GM21515 (cell line): ENCODE results near the gene USP48.

Experiments used
- ATAC-seq: cut with Tn5 transposase; IDR thresholded peaks from one replicate; pipeline ENCODE4 v1.9.1; 2021; ENCODE audit not compliant: unreplicated experiment

The USP48 gene

GRCh38 chr1:21749859-21750468 lies 33.0 kb downstream of the USP48 start:
- ATAC-seq = no peak

GRCh38 chr1:21749109-21749508 lies 33.8 kb downstream of the USP48 start:
- no peak for ATAC-seq

GRCh38 chr1:21743476-21743875 lies 39.5 kb downstream of the USP48 start:
- ATAC-seq = no peak

GRCh38 chr1:21742578-21742977 lies 40.4 kb downstream of the USP48 start:
- ATAC-seq = no peak

GRCh38 chr1:21741206-21741605 lies 41.7 kb downstream of the USP48 start:
- ATAC-seq = no peak

GRCh38 chr1:21736876-21737275 lies 46.1 kb downstream of the USP48 start:
- ATAC-seq = no peak

GRCh38 chr1:21736011-21736410 lies 46.9 kb downstream of the USP48 start:
- no peak for ATAC-seq

- ATAC-seq = no peak
Measured at GRCh38 chr1:21734526-21734925, 48.4 kb downstream of the USP48 start.

- no peak for ATAC-seq
Measured at GRCh38 chr1:21732664-21733063, 50.3 kb downstream of the USP48 start.

GRCh38 chr1:21725748-21726392 lies 57.1 kb downstream of the USP48 start:
- ATAC-seq = no peak

- no peak for ATAC-seq
Measured at GRCh38 chr1:21724570-21724969, 58.4 kb downstream of the USP48 start.

GRCh38 chr1:21724098-21724497 lies 58.9 kb downstream of the USP48 start:
- no peak for ATAC-seq

GRCh38 chr1:21721295-21721985 lies 61.5 kb downstream of the USP48 start:
- no peak for ATAC-seq

- no peak for ATAC-seq
Measured at GRCh38 chr1:21716169-21716568, 66.8 kb downstream of the USP48 start.

- ATAC-seq = no peak
Measured at GRCh38 chr1:21707891-21708290, 75.1 kb downstream of the USP48 start.

GRCh38 chr1:21707086-21707840 lies 75.7 kb downstream of the USP48 start:
- ATAC-seq = no peak

GRCh38 chr1:21706151-21706835 lies 76.7 kb downstream of the USP48 start:
- no peak for ATAC-seq

- ATAC-seq = no peak
Measured at GRCh38 chr1:21705303-21705980, 77.5 kb downstream of the USP48 start.

GRCh38 chr1:21704145-21704544 lies 78.8 kb downstream of the USP48 start:
- ATAC-seq = no peak

- no peak for ATAC-seq
Measured at GRCh38 chr1:21703318-21703963, 79.5 kb downstream of the USP48 start.
